Endodermal cell (in vitro differentiated cells): ENCODE measurements around the gene FARP1. TPM values are rescaled to one million over a fixed set of nuclear protein-coding genes. Genes with fewer than 3 reads are reported as not detected.

Source experiments
- DNase-seq: peaks from one replicate; pipeline ENCODE4 v3.0.0-alpha.2; 2017
- H3K27ac ChIP-seq: 2 replicates; pipeline ENCODE4 v1.5.1; 2013; ENCODE audit warnings: mild to moderate bottlenecking, low read depth, low read length, moderate library complexity
- H3K27me3 ChIP-seq: 2 replicates; pipeline ENCODE4 v1.6.1; 2013; ENCODE audit warnings: mild to moderate bottlenecking, low read length, moderate library complexity; ENCODE audit not compliant: insufficient read depth, control insufficient read depth, poor library complexity, severe bottlenecking
- H3K36me3 ChIP-seq: 2 replicates; pipeline ENCODE4 v1.7.0; 2013; ENCODE audit warnings: mild to moderate bottlenecking, low read length, moderate library complexity; ENCODE audit not compliant: control insufficient read depth, insufficient read depth
- H3K4me1 ChIP-seq: one replicate; pipeline ENCODE4 v1.7.0; 2013; ENCODE audit warnings: low read length; ENCODE audit not compliant: control insufficient read depth, insufficient read depth
- H3K4me3 ChIP-seq: 2 replicates; pipeline ENCODE4 v1.5.1; 2013; ENCODE audit warnings: mild to moderate bottlenecking, low read length, moderate library complexity
- H3K9ac ChIP-seq: 2 replicates; pipeline ENCODE4 v1.6.1; 2013; ENCODE audit warnings: mild to moderate bottlenecking, low read length, moderate library complexity; ENCODE audit not compliant: poor library complexity, severe bottlenecking; ENCODE audit errors: extremely low read depth
- H3K9me3 ChIP-seq: 2 replicates; pipeline ENCODE4 v1.6.1; 2013; ENCODE audit warnings: mild to moderate bottlenecking, low read length, moderate library complexity; ENCODE audit not compliant: control insufficient read depth
- H3K27ac Mint-ChIP-seq: 2 replicates; pipeline ENCODE4 v1.8.0; 2020; ENCODE audit warnings: mixed read lengths
- H3K27me3 Mint-ChIP-seq: 2 replicates; pipeline ENCODE4 v1.8.0; 2021; ENCODE audit warnings: mild to moderate bottlenecking, mixed read lengths; ENCODE audit not compliant: insufficient read depth
- H3K36me3 Mint-ChIP-seq: 2 replicates; pipeline ENCODE4 v1.8.0; 2020; ENCODE audit warnings: low read depth, mixed read lengths
- H3K4me1 Mint-ChIP-seq: 2 replicates; pipeline ENCODE4 v1.8.0; 2020; ENCODE audit warnings: mixed read lengths
- H3K4me3 Mint-ChIP-seq: 2 replicates; pipeline ENCODE4 v1.8.0; 2020; ENCODE audit warnings: mild to moderate bottlenecking, moderate library complexity, mixed read lengths
- H3K9me3 Mint-ChIP-seq: 2 replicates; pipeline ENCODE4 v1.8.0; 2020; ENCODE audit warnings: mild to moderate bottlenecking, mixed read lengths
- whole genome bisulfite sequencing, 2 experiments: methylation state at CpG; one replicate each; pipeline versions ENCODE4 v1.1.5 to v1.1.7; 2013; ENCODE audit warnings: missing lambda C conversion rate in 2 of 2, mixed read lengths in 1 of 2; ENCODE audit not compliant: insufficient coverage in 1 of 2, insufficient read length in 1 of 2; 5-methylcytosine and 5-hydroxymethylcytosine counted together
- total RNA-seq, 2 donors: library from RNA; stranded (reverse); fragmentation: NEBNext Ultra II Directional in 1 of 2; extraction: Animal tissue kit (Norgen Biotek cat#: 25700) in 1 of 2; gene quantifications; 2 replicates in 1 of 2; 3 replicates in 1 of 2; pipeline ENCODE4 v1.2.1, GENCODE V29; 2021
- TF ChIP-seq, protein P1 (sequence below): fragments of 200-600 bp; sonication (generic); conservative IDR thresholded peaks from 2 replicates; pipeline ENCODE4 v1.5.0; 2021; ENCODE audit warnings: antibody characterized with exemption, mild to moderate bottlenecking

FARP1 gene
- total RNA-seq, 2 donors from 2014 or later, result 237 to 319 TPM

GRCh38 chr13:98315466-98315865 lies 172.6 kb downstream of the FARP1 start:
- Mint-ChIP-seq H3K27me3 (no peaks in the 10 kb centered on the region), H3K36me3 (peaks cover 30% of the 10 kb centered on the region), H3K9me3 (no peaks in the 10 kb centered on the region), H3K27ac (peak overlapping the region; percentile 62), H3K4me3 (no peak overlapping the region), H3K4me1 (peaks cover 56% of the 10 kb centered on the region)
- peaks cover 4% of the 10 kb centered on the region for H3K9me3 ChIP-seq
- peaks cover 49% of the 10 kb centered on the region for H3K36me3 ChIP-seq
- no peak overlapping the region for H3K4me3 ChIP-seq
- no peak for DNase-seq
- TF ChIP-seq, protein P1, sequence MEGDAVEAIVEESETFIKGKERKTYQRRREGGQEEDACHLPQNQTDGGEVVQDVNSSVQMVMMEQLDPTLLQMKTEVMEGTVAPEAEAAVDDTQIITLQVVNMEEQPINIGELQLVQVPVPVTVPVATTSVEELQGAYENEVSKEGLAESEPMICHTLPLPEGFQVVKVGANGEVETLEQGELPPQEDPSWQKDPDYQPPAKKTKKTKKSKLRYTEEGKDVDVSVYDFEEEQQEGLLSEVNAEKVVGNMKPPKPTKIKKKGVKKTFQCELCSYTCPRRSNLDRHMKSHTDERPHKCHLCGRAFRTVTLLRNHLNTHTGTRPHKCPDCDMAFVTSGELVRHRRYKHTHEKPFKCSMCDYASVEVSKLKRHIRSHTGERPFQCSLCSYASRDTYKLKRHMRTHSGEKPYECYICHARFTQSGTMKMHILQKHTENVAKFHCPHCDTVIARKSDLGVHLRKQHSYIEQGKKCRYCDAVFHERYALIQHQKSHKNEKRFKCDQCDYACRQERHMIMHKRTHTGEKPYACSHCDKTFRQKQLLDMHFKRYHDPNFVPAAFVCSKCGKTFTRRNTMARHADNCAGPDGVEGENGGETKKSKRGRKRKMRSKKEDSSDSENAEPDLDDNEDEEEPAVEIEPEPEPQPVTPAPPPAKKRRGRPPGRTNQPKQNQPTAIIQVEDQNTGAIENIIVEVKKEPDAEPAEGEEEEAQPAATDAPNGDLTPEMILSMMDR, result no peak
- peaks cover 23% of the 10 kb centered on the region for H3K4me1 ChIP-seq
- no peak overlapping the region for H3K27ac ChIP-seq
- no peak overlapping the region for H3K9ac ChIP-seq
- H3K27me3 ChIP-seq, result no peaks in the 10 kb centered on the region
- WGBS, 2 experiments, result 68 to 74% methylated on average over 6 to 8 of the region's 8 CpGs

DNA sequence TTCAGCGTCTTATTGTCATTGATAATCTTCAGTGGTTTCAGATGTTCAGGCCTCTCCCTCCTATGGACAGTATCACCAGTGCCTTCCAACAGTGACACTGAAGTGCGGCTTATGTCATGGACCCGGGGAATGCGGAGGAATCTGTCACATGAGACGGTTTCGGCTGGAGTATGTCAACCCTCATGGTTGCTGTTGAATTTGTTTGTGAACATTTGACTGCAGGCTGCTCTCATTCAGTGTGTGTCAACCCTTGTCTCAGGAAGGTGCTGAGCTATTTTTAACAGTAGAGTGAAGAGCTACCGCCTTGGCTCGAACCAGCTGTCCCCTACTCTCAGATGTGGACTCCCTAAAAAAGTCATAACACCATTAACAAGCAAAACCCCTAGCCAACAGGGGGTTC lies 173.0 kb downstream of the FARP1 start:
- DNase-seq, result no peak
- Mint-ChIP-seq H3K36me3 (peaks cover 33% of the 10 kb centered on the region), H3K4me1 (peaks cover 56% of the 10 kb centered on the region), H3K27ac (peak overlapping the region; percentile 62), H3K9me3 (no peaks in the 10 kb centered on the region), H3K4me3 (no peak overlapping the region), H3K27me3 (no peaks in the 10 kb centered on the region)
- H3K36me3 ChIP-seq, result peaks cover 49% of the 10 kb centered on the region
- H3K27me3 ChIP-seq, result no peaks in the 10 kb centered on the region
- TF ChIP-seq, protein P1, result no peak
- H3K9me3 ChIP-seq, result peaks cover 4% of the 10 kb centered on the region
- no peak overlapping the region for H3K27ac ChIP-seq
- peaks cover 25% of the 10 kb centered on the region for H3K4me1 ChIP-seq
- no peak overlapping the region for H3K9ac ChIP-seq
- WGBS, 2 experiments, result 96 to 100% methylated on average over 4 to 8 of the region's 8 CpGs
- no peak overlapping the region for H3K4me3 ChIP-seq

DNA sequence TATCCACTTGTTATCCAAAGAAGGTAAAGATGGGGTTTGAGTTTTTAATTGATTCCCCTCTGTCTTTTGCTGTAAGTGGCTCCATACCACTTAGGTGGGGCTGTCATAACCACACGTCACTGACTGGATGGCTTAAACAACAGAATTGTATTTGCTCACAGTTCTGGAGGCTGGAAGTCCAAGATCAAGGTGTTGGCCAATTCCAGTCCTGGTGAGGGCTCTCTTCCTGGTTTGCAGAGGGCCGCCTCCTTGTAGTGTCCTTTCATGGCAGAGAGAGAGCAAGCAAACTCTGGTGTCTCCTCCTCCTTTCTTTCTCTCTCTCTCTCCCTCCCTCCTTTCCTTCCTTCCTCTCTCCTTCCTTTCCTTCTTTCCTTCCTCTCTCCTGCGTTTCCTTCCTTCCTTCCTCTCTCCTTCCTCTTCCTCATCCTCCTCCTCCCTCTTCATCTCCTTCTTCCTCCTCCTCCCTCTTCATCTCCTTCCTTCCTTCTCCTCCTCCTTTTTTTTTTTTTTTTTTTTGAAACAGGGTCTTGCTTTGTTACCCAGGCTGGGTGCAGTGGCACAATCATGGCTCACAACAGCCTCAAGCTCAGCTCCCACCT lies 174.8 kb downstream of the FARP1 start:
- 88 to 93% methylated on average over 2 to 3 of the region's 3 CpGs for WGBS, 2 experiments
- peaks cover 37% of the 10 kb centered on the region for H3K36me3 Mint-ChIP-seq

More for the DNA sequence above, 174.8 kb downstream of the FARP1 start:
- Mint-ChIP-seq H3K27ac (no peak overlapping the region), H3K4me1 (peaks cover 61% of the 10 kb centered on the region), H3K27me3 (no peaks in the 10 kb centered on the region), H3K4me3 (no peak overlapping the region), H3K9me3 (no peaks in the 10 kb centered on the region)
- peaks cover 27% of the 10 kb centered on the region for H3K4me1 ChIP-seq
- no peak for DNase-seq
- no peak overlapping the region for H3K9ac ChIP-seq
- no peak overlapping the region for H3K4me3 ChIP-seq
- TF ChIP-seq, protein P1, result no peak
- H3K36me3 ChIP-seq, result peaks cover 62% of the 10 kb centered on the region
- no peaks in the 10 kb centered on the region for H3K27me3 ChIP-seq
- peaks cover 4% of the 10 kb centered on the region for H3K9me3 ChIP-seq
- no peak overlapping the region for H3K27ac ChIP-seq
